Measurements from ENCODE around the gene PKHD1.

The PKHD1 gene

GRCh38 chr6:52087498-52087999, at the start of gene PKHD1:
PKHD1 (minus strand) TSS chr6:52087613; CDS start chr6:52084933, 2,680 bp downstream.
- in situ Hi-C loops (cut with MboI; ENCODE audit: low sequenced_read_pairs) = no loop called here

GRCh38 chr6:52136934-52137467, 49.6 kb upstream of the PKHD1 start:
- in situ Hi-C loops (cut with MboI; ENCODE audit: low sequenced_read_pairs) = no loop called here

- in situ Hi-C loops (cut with MboI; ENCODE audit: low sequenced_read_pairs) = no loop called here
Measured at GRCh38 chr6:52136055-52136454, 48.6 kb upstream of the PKHD1 start.

GRCh38 chr6:52135217-52135616, 47.8 kb upstream of the PKHD1 start:
- in situ Hi-C loops (cut with MboI; ENCODE audit: low sequenced_read_pairs) = no loop called here

GRCh38 chr6:52134011-52134410, 46.6 kb upstream of the PKHD1 start:
- in situ Hi-C loops (cut with MboI; ENCODE audit: low sequenced_read_pairs) = no loop called here

- in situ Hi-C loops (cut with MboI; ENCODE audit: low sequenced_read_pairs) = no loop called here
Measured at GRCh38 chr6:52133324-52133723, 45.9 kb upstream of the PKHD1 start.

GRCh38 chr6:52132292-52132691, 44.9 kb upstream of the PKHD1 start:
- in situ Hi-C loops (cut with MboI; ENCODE audit: low sequenced_read_pairs) = no loop called here

- in situ Hi-C loops (cut with MboI; ENCODE audit: low sequenced_read_pairs) = no loop called here
Measured at GRCh38 chr6:52130440-52130839, 43.0 kb upstream of the PKHD1 start.

GRCh38 chr6:52127957-52128356, 40.5 kb upstream of the PKHD1 start:
- in situ Hi-C loops (cut with MboI; ENCODE audit: low sequenced_read_pairs) = no loop called here

GRCh38 chr6:52126231-52126630, 38.8 kb upstream of the PKHD1 start:
- in situ Hi-C loops (cut with MboI; ENCODE audit: low sequenced_read_pairs) = no loop called here

GRCh38 chr6:52125572-52125971, 38.2 kb upstream of the PKHD1 start:
- in situ Hi-C loops (cut with MboI; ENCODE audit: low sequenced_read_pairs) = no loop called here

GRCh38 chr6:52125139-52125538, 37.7 kb upstream of the PKHD1 start:
- in situ Hi-C loops (cut with MboI; ENCODE audit: low sequenced_read_pairs) = no loop called here

GRCh38 chr6:52124126-52125121, 37.0 kb upstream of the PKHD1 start:
- in situ Hi-C loops (cut with MboI; ENCODE audit: low sequenced_read_pairs) = no loop called here

GRCh38 chr6:52123251-52123650, 35.8 kb upstream of the PKHD1 start:
- in situ Hi-C loops (cut with MboI; ENCODE audit: low sequenced_read_pairs) = no loop called here

GRCh38 chr6:52117352-52117751, 29.9 kb upstream of the PKHD1 start:
- in situ Hi-C loops (cut with MboI; ENCODE audit: low sequenced_read_pairs) = no loop called here

- in situ Hi-C loops (cut with MboI; ENCODE audit: low sequenced_read_pairs) = no loop called here
Measured at GRCh38 chr6:52116605-52116948, 29.2 kb upstream of the PKHD1 start.

- in situ Hi-C loops (cut with MboI; ENCODE audit: low sequenced_read_pairs) = no loop called here
Measured at GRCh38 chr6:52115891-52116604, 28.6 kb upstream of the PKHD1 start.

GRCh38 chr6:52115145-52115741, 27.8 kb upstream of the PKHD1 start:
- in situ Hi-C loops (cut with MboI; ENCODE audit: low sequenced_read_pairs) = no loop called here

GRCh38 chr6:52109171-52109571, 21.8 kb upstream of the PKHD1 start:
- in situ Hi-C loops (cut with MboI; ENCODE audit: low sequenced_read_pairs) = no loop called here

- in situ Hi-C loops (cut with MboI; ENCODE audit: low sequenced_read_pairs) = no loop called here
Measured at GRCh38 chr6:52108128-52108527, 20.7 kb upstream of the PKHD1 start.

GRCh38 chr6:52106994-52107393, 19.6 kb upstream of the PKHD1 start:
- in situ Hi-C loops (cut with MboI; ENCODE audit: low sequenced_read_pairs) = no loop called here

Data from hTERT RPE-1 (cell line).